HG02884 (cell line): ENCODE results near the gene SLC25A41.
"Not testable (repeated sequence)": the region's sequence is repeated elsewhere in the genome, so short reads cannot be mapped to it uniquely, and the experiment has no call there.

Source experiments
- ATAC-seq: cut with Tn5 transposase; IDR thresholded peaks from one replicate; pipeline ENCODE4 v1.9.1; 2021; ENCODE audit warnings: mild to moderate bottlenecking, moderate library complexity; ENCODE audit not compliant: unreplicated experiment

SLC25A41 gene

GRCh38 chr19:6412447-6413091, 21.0 kb downstream of the SLC25A41 start:
- no peak for ATAC-seq

DNA sequence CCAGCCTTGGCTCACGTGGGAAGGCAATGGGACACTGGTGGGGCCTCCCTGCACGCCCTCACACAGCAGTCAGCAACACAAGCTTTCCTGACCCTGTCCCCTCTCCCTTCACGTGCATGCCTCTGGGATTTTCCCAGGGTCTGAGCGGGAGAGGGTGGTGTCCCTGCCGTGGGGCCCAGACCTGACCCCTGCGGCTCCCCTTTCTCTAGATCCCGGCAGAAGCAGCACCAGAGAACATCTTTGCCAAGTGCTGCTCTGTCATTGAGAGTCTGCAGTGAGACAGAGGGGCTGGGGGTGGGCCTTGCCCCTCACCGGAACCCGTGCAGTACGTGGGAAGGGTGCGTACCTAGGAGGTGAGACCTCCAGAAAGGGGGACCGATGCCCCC, 21.5 kb downstream of the SLC25A41 start:
- no peak for ATAC-seq

GRCh38 chr19:6409346-6409745, 24.2 kb downstream of the SLC25A41 start:
- no peak for ATAC-seq

GRCh38 chr19:6406401-6406800, 27.2 kb downstream of the SLC25A41 start:
- no peak for ATAC-seq

DNA sequence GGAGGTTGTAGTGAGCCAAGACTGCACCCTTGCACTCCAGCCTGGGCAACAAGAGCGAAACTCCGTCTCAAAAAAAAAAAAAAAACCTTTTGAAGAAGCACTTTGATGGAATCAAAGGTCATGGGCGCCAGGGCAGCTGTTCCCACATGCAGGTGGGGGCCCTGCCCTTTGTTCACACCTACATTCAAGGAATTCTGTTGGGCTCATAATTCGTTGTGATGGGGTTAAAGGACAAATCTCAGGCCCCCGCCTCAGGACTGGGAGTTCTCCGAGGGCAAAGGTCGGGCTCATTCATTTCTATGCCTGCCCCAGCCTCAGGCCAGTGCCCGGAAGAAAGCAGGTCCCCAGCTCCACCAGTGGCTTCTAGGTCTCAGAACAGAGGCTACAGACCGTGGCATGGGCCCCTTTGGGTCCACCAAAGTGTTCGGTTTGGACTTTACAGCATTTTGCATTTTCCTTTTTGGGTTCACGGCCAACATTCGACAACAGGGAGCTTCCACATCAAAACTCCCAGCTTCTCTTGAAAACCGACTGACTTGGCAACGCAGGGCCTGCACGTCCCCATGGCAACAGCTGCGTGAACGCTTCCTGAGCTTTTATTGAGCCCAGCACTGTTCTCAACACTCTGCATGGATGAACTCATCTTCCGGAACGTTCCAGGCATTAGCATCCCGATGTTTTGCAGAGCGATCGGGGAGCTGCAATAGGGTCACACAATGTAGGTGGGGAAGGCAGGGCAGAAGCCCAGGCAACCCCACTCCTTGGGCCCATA, 30.5 kb downstream of the SLC25A41 start:
- no peak for ATAC-seq

DNA sequence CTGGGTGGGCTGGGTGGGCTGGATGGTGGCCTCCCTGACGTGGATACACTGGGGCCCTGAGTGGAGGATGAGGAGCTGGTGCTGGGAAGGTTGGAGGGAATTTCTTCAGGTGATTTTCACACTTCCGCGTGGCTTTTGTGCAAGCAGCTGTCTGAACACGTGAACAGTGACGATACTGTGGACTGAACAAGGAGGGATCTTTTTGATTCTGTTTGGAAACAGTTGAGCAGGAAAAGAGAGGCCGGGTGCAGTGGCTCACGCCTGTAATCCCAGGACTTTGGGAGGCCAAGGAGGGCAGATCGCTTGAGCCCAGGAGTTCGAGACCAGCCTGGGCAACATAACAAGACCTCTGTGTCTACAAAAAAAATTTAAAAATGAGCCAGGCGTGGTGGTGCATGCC, 31.5 kb downstream of the SLC25A41 start:
- ATAC-seq = no peak

DNA sequence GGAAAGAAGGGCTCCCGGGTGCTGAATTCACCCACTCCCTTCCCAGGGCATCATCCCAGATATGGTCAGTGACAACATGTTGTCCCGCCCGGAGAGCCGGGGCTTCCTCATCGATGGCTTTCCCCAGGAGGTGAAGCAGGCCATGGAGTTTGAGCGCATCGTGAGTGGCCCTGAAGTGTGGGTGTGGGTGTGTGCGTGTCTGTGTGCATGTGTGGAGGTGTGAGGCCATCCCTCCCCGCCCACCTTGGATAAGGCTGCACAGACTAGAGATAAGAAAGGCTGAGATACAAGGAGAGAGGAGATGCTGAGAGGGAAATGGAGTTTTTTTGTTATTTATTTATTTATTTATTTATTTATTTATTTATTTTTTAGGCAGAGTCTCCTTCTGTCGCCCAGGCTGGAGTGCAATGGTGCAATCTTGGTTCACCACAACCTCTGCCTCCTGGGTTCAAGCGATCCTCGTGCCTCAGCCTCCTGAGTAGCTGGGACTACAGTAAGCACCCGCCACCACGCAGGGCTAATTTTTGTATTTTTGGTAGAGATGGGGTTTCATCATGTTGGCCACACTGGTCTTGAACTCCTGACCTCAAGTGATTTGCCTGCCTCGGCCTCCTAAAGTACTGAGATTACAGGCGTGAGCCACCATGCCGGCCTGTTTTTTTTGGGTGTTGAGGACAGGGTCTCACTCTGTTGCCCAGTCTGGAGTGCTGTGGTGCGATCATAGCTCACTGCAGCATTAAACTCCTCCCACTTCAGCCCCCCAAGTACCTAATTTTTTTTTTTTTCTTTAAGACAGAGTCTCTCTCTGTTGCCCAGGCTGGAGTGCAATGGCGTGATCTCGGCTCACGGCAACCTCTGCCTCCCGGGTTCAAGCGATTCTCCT, 33.3 kb downstream of the SLC25A41 start:
- not testable (repeated sequence) for ATAC-seq

DNA sequence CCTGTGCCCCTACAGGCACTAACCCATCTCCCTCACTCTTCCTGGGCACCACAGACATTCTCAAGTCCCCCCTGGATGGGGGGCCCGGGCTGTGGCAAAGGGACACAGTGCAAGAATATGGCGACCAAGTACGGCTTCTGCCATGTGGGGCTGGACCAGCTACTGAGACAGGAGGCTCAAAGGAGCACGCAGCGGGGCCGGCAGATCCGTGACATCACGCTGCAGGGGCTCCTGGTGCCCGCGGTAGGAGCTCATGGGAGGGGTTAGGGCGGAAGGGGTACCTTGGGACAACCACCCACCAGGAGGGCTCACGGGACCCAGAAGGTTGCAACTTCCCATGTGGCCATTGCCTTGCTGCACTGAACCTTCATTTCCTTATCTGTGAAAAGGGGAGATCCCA, 37.3 kb downstream of the SLC25A41 start:
- ATAC-seq = no peak

DNA sequence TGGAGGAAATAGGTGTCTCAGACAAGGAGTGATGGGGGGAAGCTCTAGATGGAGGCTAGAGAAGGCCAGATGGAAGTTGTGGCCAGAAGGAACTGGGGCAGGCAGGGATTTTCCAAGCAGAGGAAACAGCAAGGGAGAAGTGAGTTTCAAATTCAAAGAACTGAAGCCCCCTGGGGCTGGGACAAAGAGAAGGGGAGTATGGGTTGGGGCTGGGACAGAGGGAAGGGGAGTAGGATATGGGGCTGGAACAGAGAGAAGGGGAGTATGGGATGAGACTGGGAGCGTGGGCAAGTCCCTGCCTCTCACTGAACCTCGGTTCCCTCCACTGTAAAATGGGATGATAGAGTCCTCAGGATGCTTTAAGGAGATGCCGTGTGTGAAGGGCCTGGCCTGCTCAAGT, 38.7 kb downstream of the SLC25A41 start:
- ATAC-seq = no peak

DNA sequence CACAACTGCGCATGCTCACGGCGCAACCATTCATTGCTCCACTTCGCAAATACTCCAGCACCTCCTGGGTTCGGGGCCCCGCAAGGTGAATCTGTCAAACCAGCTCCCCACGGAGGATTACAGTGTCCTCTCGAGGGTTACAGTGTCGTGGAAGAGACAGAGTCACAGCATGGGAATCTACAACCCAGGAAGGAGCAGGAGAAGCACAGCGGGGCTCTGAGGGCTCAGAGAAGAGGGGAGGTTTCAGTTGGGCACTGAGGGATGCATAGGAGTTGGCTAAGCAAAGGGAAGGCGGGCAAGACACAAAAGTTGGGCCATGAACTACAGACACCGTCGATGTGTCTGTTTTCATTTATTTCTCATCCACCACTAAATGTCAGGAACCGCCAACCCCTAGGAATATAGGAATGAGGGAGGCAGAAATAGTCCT, 39.6 kb downstream of the SLC25A41 start:
- no peak for ATAC-seq

GRCh38 chr19:6393074-6393982, 40.2 kb downstream of the SLC25A41 start, which contains the start of gene GTF2F1:
TSS of gene GTF2F1 (minus strand) at chr19:6393164. CDS start at chr19:6392995, 169 bp downstream.
- ATAC-seq = peak; percentile 75

- no peak for ATAC-seq
These were observed 41.1 kb downstream of the SLC25A41 start for GRCh38 chr19:6392221-6393073.

- ATAC-seq = no peak
These were observed 46.2 kb downstream of the SLC25A41 start for GRCh38 chr19:6387372-6387771.

- no peak for ATAC-seq
These were observed 49.2 kb downstream of the SLC25A41 start for GRCh38 chr19:6384381-6384780.

DNA sequence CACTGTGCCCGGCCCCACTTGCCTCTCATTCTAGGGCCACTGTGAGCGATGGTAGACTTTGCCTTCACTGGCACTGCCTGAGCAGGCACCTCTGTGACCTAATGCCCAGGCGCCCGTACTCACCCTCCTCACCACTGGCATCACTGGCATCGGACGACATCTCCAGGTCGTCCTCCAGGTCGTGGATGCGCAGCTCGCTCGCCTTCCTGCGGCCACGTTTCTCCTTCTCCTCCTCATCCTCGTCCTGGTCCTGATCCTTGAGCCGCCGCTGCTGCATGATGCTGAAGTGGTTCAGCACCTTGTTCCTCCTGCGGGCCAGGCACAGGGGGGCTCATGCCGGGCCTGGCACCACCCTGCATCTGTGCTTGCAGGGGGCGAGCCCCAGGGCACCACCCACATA, 50.4 kb downstream of the SLC25A41 start:
- ATAC-seq = no peak

- ATAC-seq = no peak
These were observed 52.4 kb downstream of the SLC25A41 start for GRCh38 chr19:6381030-6381750.

DNA sequence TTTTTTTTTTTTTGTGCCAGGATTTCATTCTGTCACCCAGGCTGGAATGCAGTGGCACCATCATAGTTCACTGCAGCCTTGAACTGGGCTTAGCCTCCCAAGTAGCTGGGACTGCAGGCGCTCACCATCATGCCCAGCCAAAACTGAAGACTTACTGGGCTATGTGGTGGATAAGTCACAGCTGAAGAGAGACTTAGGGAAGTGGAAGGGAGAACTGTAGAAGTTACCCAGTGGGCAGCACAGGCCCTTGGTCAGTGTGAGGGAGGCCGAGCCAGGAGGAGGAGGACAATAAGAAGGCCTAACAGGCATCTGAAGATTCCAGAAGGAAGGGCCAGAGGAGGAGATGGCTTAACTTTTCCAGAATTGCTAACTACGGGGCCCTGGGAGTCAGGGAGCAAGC, 53.8 kb downstream of the SLC25A41 start:
- ATAC-seq = no peak

DNA sequence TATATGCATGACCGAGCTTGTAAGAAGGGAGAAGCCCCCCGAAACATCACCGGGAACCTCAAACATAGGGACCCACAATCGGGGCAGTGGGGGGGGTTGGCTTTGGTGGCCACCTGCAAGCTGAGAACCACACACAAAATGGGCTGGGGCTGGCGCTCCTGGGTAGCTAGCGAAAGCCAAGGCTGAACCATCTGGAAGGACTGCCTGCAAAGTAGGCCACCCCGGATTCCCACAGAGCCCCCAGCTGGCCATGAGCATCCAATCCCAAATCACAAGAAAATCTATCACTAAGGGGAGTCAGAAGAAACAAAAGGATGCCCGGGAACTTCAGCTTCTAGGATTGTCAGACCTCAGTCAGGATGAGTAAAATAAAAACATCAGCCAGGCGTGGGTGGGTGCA, 55.1 kb downstream of the SLC25A41 start:
- ATAC-seq = no peak

GRCh38 chr19:6378041-6378440, 55.5 kb downstream of the SLC25A41 start:
- ATAC-seq = no peak
